PC-9 (cell line): ENCODE measurements around the gene RGS7.

ENCODE experiments used
- CTCF ChIP-seq: fragments of 200-600 bp; sonication (generic); conservative IDR thresholded peaks from 2 replicates; pipeline ENCODE4 v1.6.1; 2017; ENCODE audit warnings: mixed run types, antibody characterized with exemption, mild to moderate bottlenecking, moderate library complexity
- EZH2 ChIP-seq: fragments of 200-600 bp; sonication (generic); IDR thresholded peaks from 2 replicates; pipeline ENCODE4 v1.8.0; 2017; ENCODE audit warnings: antibody characterized with exemption, low read depth

GRCh38 chr1:241203817-241204216 lies 153.2 kb downstream of the RGS7 start:
- no peak for TF ChIP-seq CTCF
- TF ChIP-seq EZH2: no peak
